HepG2 (cell line): Measurements from ENCODE around the gene RNGTT.

Experiments
- KDM5B ChIP-seq: sonication (generic); formaldehyde crosslinking; IDR thresholded peaks from 2 replicates; pipeline ENCODE4 v1.4.0; 2020; ENCODE audit warnings: missing genetic modification reagents, mild to moderate bottlenecking, borderline replicate concordance
- MTA3 ChIP-seq: sonication (generic); formaldehyde crosslinking; IDR thresholded peaks from 2 replicates; pipeline ENCODE4 v1.4.0; 2020; ENCODE audit warnings: missing genetic modification reagents

- no peak for TF ChIP-seq KDM5B
- TF ChIP-seq MTA3 (CRISPR knock-in tag): no peak
Observed at GRCh38 chr6:88760091-88760490, 203.3 kb downstream of the RNGTT start.
